Endothelial cell of coronary artery (primary cell): Measurements from ENCODE around the gene CWC25. TPM values are rescaled to one million over a fixed set of nuclear protein-coding genes. Genes with fewer than 3 reads are reported as not detected.

Source experiments
- total RNA-seq: library from RNA; depleted of rRNA; stranded (reverse); fragments of >200 nt; gene quantifications from 2 replicates; pipeline ENCODE4 v1.2.3, GENCODE V29; 2014

CWC25 gene
- total RNA-seq, result 8.9 and 11.9 TPM in 2 replicates

GRCh38 chr17:38824899-38825761, at the start of gene CWC25:
Gene CWC25, minus strand, starts transcription at chr17:38825321. Its CDS starts 138 bp downstream, at chr17:38825183.

GRCh38 chr17:38869526-38870258, 44.6 kb upstream of the CWC25 start, which contains the start of gene LASP1:
Gene LASP1, plus strand, starts transcription at chr17:38870058. Its CDS starts 132 bp downstream, at chr17:38870190.

GRCh38 chr17:38853292-38854219, 28.4 kb upstream of the CWC25 start, which contains the start of gene RPL23:
Gene RPL23, minus strand, starts transcription at chr17:38853721. Its CDS starts 11 bp downstream, at chr17:38853710.

GRCh38 chr17:38799501-38800236, 25.5 kb downstream of the CWC25 start, which contains the start of gene PIP4K2B:
Gene PIP4K2B, minus strand, starts transcription at chr17:38799556. Its CDS starts 132 bp downstream, at chr17:38799424.

GRCh38 chr17:38752308-38753070, 72.6 kb downstream of the CWC25 start, which contains the start of gene PSMB3:
Gene PSMB3, plus strand, starts transcription at chr17:38752741. Its CDS starts 86 bp downstream, at chr17:38752827.

Other genes with a start within 250 kb of the CWC25 start
- gene SRCIN1, start 219.4 kb downstream of the CWC25 start, total RNA-seq, result under 0.01 TPM in 2 replicates
- 2.0 and 3.1 TPM in 2 replicates for gene EPOP, start 150.4 kb downstream of the CWC25 start, total RNA-seq
- 23.8 and 38.2 TPM in 2 replicates for gene MLLT6, start 120.0 kb downstream of the CWC25 start, total RNA-seq
- gene CISD3, start 95.0 kb downstream of the CWC25 start, total RNA-seq, result 3.8 and 4.4 TPM in 2 replicates
- gene PCGF2, start 77.0 kb downstream of the CWC25 start, total RNA-seq, result 4.9 and 11.7 TPM in 2 replicates
- 371 and 511 TPM in 2 replicates for gene PSMB3, start 72.6 kb downstream of the CWC25 start, total RNA-seq
- gene PIP4K2B, start 25.8 kb downstream of the CWC25 start, total RNA-seq, result 38.0 and 45.6 TPM in 2 replicates
- gene RPL23, start 28.4 kb upstream of the CWC25 start, total RNA-seq, result 1,939 and 2,545 TPM in 2 replicates
- 85.7 and 136 TPM in 2 replicates for gene LASP1, start 44.7 kb upstream of the CWC25 start, total RNA-seq
- 0.09 TPM in 1 of 2 replicates, not detected in the other for gene FBXO47, start 142.1 kb upstream of the CWC25 start, total RNA-seq